Osteocyte (in vitro differentiated cells): ENCODE measurements around the gene PRIM1. TPM values are rescaled to one million over a fixed set of nuclear protein-coding genes. Genes with fewer than 3 reads are reported as not detected.

ENCODE experiments used
- DNase-seq: peaks from one replicate; pipeline ENCODE4 v3.0.0; 2021; ENCODE audit warnings: mixed read lengths; ENCODE audit not compliant: unreplicated experiment; ENCODE audit errors: extremely low spot score
- H3K27ac Mint-ChIP-seq: one replicate; pipeline ENCODE4 v1.8.0; 2021; ENCODE audit warnings: mild to moderate bottlenecking, mixed read lengths; ENCODE audit not compliant: unreplicated experiment
- H3K27me3 Mint-ChIP-seq: one replicate; pipeline ENCODE4 v1.8.0; 2021; ENCODE audit warnings: mixed read lengths; ENCODE audit not compliant: unreplicated experiment
- H3K36me3 Mint-ChIP-seq: one replicate; pipeline ENCODE4 v1.8.0; 2021; ENCODE audit warnings: mixed read lengths; ENCODE audit not compliant: unreplicated experiment
- H3K4me1 Mint-ChIP-seq: one replicate; pipeline ENCODE4 v1.8.0; 2021; ENCODE audit warnings: mixed read lengths; ENCODE audit not compliant: unreplicated experiment
- H3K4me3 Mint-ChIP-seq: one replicate; pipeline ENCODE4 v1.8.0; 2021; ENCODE audit warnings: mild to moderate bottlenecking, moderate library complexity, mixed read lengths; ENCODE audit not compliant: unreplicated experiment
- H3K9me3 Mint-ChIP-seq: one replicate; pipeline ENCODE4 v1.8.0; 2021; ENCODE audit warnings: mixed read lengths; ENCODE audit not compliant: unreplicated experiment
- total RNA-seq: library from RNA; stranded (reverse); gene quantifications from 2 replicates; pipeline ENCODE4 v1.2.1, GENCODE V29; 2021
- TF ChIP-seq, protein P1 (sequence below): fragments of 200-600 bp; sonication (generic); IDR thresholded peaks from 2 replicates; pipeline ENCODE4 v1.5.0; 2021; ENCODE audit warnings: antibody characterized with exemption, mild to moderate bottlenecking, moderate library complexity

PRIM1 gene
- total RNA-seq, 1 donor from 2014 or later = 6.2 TPM

DNA sequence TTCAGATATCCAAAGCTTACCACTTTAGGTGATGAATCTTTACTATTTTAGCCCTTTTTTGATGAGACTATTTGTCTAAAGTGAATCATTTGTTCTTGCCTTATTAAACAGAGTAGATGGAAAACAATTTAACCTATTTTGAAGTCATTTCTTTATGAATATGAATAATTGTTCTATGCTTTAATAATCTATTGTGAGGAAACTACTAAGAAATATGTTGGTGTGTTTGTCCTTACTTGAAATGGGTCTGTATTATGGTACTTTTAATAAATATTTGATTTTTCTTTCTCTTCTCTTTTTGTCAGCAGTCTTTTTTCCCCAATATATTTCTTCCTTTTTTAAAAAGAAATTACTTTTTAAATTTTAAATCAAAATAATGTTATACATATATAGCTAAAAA lies 35.4 kb upstream of the PRIM1 start:
- no peak for DNase-seq
- no peaks in the 10 kb centered on the region for H3K9me3 Mint-ChIP-seq
- H3K36me3 Mint-ChIP-seq = no peaks in the 10 kb centered on the region
- peaks cover 18% of the 10 kb centered on the region for H3K27me3 Mint-ChIP-seq
- H3K4me1 Mint-ChIP-seq = no peaks in the 10 kb centered on the region
- TF ChIP-seq, protein P1, sequence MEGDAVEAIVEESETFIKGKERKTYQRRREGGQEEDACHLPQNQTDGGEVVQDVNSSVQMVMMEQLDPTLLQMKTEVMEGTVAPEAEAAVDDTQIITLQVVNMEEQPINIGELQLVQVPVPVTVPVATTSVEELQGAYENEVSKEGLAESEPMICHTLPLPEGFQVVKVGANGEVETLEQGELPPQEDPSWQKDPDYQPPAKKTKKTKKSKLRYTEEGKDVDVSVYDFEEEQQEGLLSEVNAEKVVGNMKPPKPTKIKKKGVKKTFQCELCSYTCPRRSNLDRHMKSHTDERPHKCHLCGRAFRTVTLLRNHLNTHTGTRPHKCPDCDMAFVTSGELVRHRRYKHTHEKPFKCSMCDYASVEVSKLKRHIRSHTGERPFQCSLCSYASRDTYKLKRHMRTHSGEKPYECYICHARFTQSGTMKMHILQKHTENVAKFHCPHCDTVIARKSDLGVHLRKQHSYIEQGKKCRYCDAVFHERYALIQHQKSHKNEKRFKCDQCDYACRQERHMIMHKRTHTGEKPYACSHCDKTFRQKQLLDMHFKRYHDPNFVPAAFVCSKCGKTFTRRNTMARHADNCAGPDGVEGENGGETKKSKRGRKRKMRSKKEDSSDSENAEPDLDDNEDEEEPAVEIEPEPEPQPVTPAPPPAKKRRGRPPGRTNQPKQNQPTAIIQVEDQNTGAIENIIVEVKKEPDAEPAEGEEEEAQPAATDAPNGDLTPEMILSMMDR = no peak
- H3K27ac Mint-ChIP-seq = no peak overlapping the region
- no peak overlapping the region for H3K4me3 Mint-ChIP-seq

DNA sequence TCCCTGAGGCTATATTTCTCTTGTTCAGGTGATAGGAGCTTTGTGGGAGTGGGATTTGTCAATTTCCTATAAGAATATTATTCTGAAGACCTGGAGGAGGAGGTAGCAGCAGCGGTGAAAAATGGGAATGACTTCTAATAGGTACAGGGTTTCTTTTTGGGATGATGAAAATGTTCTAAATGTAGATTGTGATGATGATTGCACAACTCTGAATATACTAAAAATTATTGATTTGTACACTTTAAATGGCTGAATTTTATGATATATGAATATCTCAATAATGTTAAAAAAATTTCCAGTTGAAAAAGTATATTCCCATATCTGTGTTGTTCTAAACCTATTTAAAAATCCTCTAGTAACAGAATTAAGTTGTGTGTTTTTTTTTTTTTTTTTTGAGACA lies 33.8 kb upstream of the PRIM1 start:
- TF ChIP-seq, protein P1 = no peak
- Mint-ChIP-seq H3K9me3 (no peaks in the 10 kb centered on the region), H3K36me3 (no peaks in the 10 kb centered on the region), H3K27ac (no peak overlapping the region), H3K27me3 (peaks cover 20% of the 10 kb centered on the region), H3K4me1 (no peaks in the 10 kb centered on the region), H3K4me3 (no peak overlapping the region)
- DNase-seq = no peak

DNA sequence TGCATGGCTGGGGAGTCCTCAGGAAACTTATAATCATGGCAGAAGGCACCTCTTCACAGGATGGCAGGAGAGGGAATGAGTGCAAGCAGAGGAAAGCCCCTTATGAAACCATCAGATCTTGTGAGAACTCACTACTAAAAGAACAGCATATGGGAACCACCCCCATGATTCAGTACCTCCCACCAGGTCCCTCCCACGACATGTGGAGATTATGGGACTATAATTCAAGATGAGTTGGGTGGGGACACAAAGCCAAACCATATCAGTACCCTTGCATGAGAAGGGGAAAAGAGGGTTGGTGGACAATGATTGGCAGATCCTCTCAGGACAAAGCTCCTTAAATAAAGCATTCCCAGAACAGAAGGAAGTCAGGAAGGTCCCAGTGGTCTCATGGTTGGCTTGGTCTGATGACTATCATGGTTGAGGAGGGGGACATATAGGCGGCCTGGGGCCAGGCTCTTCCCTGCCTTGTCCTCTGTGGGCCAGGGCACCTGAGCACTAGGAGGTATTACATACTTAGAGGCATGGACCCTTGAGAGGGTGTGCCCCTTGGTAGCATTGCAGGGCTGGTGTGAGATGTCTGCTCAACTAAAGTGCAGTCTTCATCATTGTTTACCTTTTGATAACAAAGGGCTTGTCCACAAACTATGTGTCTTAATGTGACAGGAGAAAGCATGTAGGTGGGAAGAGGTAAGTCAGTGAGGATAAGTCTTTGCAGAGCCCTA lies 33.2 kb upstream of the PRIM1 start:
- TF ChIP-seq, protein P1 = no peak
- no peak for DNase-seq
- Mint-ChIP-seq H3K27ac (no peak overlapping the region), H3K27me3 (peaks cover 19% of the 10 kb centered on the region), H3K4me3 (no peak overlapping the region), H3K36me3 (no peaks in the 10 kb centered on the region), H3K4me1 (no peaks in the 10 kb centered on the region), H3K9me3 (no peaks in the 10 kb centered on the region)

DNA sequence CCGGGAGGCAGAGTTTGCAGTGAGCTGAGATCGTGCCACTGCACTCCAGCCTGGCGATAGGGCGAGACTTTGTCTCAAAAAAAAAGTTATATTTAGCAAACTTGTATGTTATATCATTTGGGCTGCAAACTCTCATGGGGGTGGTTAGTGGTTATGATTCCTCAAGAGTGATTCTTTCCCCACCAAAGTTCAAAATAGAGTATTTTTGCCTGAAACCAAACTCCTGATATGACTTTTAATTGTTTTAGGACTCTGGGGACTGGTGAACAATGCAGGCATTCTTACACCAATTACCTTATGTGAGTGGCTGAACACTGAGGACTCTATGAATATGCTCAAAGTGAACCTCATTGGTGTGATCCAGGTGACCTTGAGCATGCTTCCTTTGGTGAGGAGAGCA lies 29.6 kb upstream of the PRIM1 start:
- Mint-ChIP-seq H3K36me3 (no peaks in the 10 kb centered on the region), H3K9me3 (peaks cover 3% of the 10 kb centered on the region), H3K4me1 (no peaks in the 10 kb centered on the region), H3K27ac (no peak overlapping the region), H3K4me3 (no peak overlapping the region), H3K27me3 (peaks cover 14% of the 10 kb centered on the region)
- DNase-seq = no peak
- TF ChIP-seq, protein P1 = no peak

DNA sequence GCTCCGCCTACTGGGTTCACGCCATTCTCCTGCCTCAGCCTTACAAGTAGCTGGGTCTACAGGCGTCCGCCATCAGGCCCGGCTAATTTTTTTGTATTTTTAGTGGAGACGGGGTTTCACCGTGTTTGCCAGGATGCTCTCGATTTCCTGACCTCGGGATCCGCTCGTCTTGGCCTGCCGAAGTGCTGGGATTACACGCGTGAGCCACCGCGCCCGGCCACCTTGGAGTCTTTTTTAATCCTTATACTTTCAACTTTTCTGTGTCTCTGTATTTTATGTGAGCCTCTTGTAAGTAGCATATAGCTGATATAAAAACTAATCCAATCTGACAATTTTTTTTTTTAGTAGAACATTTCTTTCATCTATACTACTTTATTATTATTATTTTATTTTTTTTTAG lies 26.6 kb upstream of the PRIM1 start:
- H3K4me1 Mint-ChIP-seq = no peaks in the 10 kb centered on the region
- no peak overlapping the region for H3K27ac Mint-ChIP-seq
- no peaks in the 10 kb centered on the region for H3K36me3 Mint-ChIP-seq
- TF ChIP-seq, protein P1 = no peak
- DNase-seq = no peak
- peaks cover 6% of the 10 kb centered on the region for H3K9me3 Mint-ChIP-seq
- H3K27me3 Mint-ChIP-seq = peaks cover 10% of the 10 kb centered on the region
- H3K4me3 Mint-ChIP-seq = no peak overlapping the region
